KOPT-K1 (cell line): ENCODE data around the gene ANKFY1.
"Not testable (repeated sequence)": the region's sequence is repeated elsewhere in the genome, so short reads cannot be mapped to it uniquely, and the experiment has no call there.

ENCODE experiments used
- H3K27ac ChIP-seq: fragments of 200-600 bp; sonication (generic); 2 replicates; pipeline ENCODE4 v1.5.1; 2016; ENCODE audit warnings: antibody characterized with exemption, mild to moderate bottlenecking, low read depth, low read length; ENCODE audit not compliant: poor library complexity, severe bottlenecking
- H3K36me3 ChIP-seq: fragments of 200-600 bp; sonication (generic); 2 replicates; pipeline ENCODE4 v1.5.1; 2017; ENCODE audit warnings: antibody characterized with exemption, mild to moderate bottlenecking, low read length, moderate library complexity; ENCODE audit not compliant: insufficient read depth
- H3K9me3 ChIP-seq: fragments of 200-600 bp; sonication (generic); 2 replicates; pipeline ENCODE4 v1.5.1; 2017; ENCODE audit warnings: antibody characterized with exemption, low read length, mild to moderate bottlenecking; ENCODE audit not compliant: insufficient read depth, poor library complexity, severe bottlenecking

Gene ANKFY1

GRCh38 chr17:4272213-4272971 lies 8.6 kb upstream of the ANKFY1 start:
- Histone ChIP-seq H3K27ac (no peak overlapping the region), H3K9me3 (no peaks in the 10 kb centered on the region), H3K36me3 (peaks cover 91% of the 10 kb centered on the region)

GRCh38 chr17:4270736-4271135 lies 7.0 kb upstream of the ANKFY1 start:
- H3K27ac ChIP-seq: no peak overlapping the region
- no peaks in the 10 kb centered on the region for H3K9me3 ChIP-seq
- peaks cover 80% of the 10 kb centered on the region for H3K36me3 ChIP-seq

- Histone ChIP-seq H3K9me3 (no peaks in the 10 kb centered on the region), H3K27ac (no peak overlapping the region), H3K36me3 (peaks cover 72% of the 10 kb centered on the region)
Observed at GRCh38 chr17:4269915-4270314, 6.1 kb upstream of the ANKFY1 start.

GRCh38 chr17:4267402-4267801 lies 3.6 kb upstream of the ANKFY1 start:
- H3K27ac ChIP-seq: no peak overlapping the region
- no peaks in the 10 kb centered on the region for H3K9me3 ChIP-seq
- peaks cover 50% of the 10 kb centered on the region for H3K36me3 ChIP-seq

GRCh38 chr17:4266550-4266949 lies 2.8 kb upstream of the ANKFY1 start:
- H3K27ac ChIP-seq: no peak overlapping the region
- peaks cover 50% of the 10 kb centered on the region for H3K36me3 ChIP-seq

DNA sequence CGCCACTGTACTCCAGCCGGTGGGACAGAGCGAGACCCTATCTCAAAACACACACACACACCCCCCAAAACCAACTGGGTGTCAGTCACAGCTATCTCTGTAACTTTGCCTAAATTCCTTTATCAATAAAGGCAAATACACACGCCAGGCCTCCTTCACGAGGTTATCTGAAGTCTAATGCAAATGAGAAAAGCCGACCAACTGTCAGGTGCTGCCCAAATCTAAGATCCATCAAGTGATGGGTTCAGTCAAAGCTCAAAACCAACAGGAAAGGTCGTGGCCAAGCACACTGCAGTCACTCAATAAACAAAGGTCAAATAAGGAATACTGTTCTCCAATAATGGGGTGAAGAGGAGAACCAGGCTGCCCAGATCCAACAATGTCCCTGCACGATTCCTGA lies 1.1 kb downstream of the ANKFY1 start:
- H3K27ac ChIP-seq: peak overlapping the region; percentile 79
- H3K9me3 ChIP-seq: peaks cover 21% of the 10 kb centered on the region
- peaks cover 47% of the 10 kb centered on the region for H3K36me3 ChIP-seq

More at GRCh38 chr17:4266550-4266949, 2.8 kb upstream of the ANKFY1 start:
- no peaks in the 10 kb centered on the region for H3K9me3 ChIP-seq

GRCh38 chr17:4261452-4261851 lies 2.3 kb downstream of the ANKFY1 start:
- H3K36me3 ChIP-seq: peaks cover 44% of the 10 kb centered on the region
- H3K9me3 ChIP-seq: peaks cover 21% of the 10 kb centered on the region
- H3K27ac ChIP-seq: no peak overlapping the region

- Histone ChIP-seq H3K27ac (no peak overlapping the region), H3K36me3 (peaks cover 48% of the 10 kb centered on the region), H3K9me3 (peaks cover 21% of the 10 kb centered on the region)
Observed at GRCh38 chr17:4258867-4259266, 4.9 kb downstream of the ANKFY1 start.

DNA sequence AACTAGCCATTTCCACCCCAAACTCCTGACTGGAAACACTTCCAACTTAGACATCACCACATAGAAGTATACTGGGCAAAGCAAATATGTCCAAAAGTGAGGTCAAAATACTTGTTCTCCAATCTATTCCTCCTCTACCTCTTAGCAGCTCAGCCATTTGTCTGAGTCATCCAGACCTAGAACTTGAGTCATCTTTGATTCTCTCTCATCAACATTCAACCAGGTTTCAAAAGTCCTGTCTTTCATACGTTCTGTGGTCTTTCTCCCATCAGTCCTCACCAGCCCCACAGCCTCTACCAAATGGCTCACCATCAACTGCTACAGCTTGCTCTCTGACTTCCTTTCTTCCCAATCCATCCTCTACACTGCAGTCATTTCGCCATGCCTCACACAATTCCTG lies 6.8 kb downstream of the ANKFY1 start:
- no peak overlapping the region for H3K27ac ChIP-seq
- H3K36me3 ChIP-seq: peaks cover 49% of the 10 kb centered on the region
- H3K9me3 ChIP-seq: peaks cover 21% of the 10 kb centered on the region

DNA sequence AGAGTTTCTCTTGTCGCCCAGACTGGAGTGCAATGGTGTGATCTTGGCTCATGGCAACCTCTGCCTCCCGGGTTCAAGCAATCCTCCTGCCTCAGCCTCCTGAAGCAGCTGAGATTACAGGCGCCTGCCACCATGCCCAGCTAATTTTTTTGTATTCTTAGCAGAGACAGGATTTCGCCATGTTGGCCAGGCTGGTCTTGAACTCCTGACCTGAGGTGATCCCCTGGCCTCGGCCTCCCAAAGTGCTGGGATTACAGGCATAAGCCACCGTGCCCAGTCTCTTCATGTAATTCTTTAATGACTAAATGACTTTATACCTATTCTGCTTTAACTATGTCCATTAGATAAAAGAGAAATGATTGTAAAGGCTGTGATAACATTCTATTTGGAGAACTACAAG lies 8.5 kb downstream of the ANKFY1 start:
- H3K27ac ChIP-seq: not testable (repeated sequence)
- Histone ChIP-seq H3K9me3 (peaks cover 17% of the 10 kb centered on the region), H3K36me3 (peaks cover 36% of the 10 kb centered on the region)

DNA sequence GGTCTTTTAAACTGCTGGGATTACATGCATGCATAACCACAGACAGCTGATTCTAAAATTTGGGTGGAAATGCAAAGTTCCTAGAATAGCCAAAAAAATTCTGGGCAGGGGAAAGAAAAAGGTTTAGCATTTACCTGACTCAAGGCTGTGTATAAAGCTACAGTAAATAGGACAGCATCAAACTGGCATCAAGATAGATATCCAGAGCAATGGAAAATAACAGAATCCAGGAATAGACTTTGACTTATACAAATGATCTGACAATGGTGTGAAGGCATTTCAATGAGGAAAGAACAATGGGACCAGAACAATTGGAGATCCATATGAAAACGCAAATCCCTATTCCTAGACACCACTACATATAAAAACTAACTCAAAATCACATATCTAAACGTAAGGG lies 12.9 kb downstream of the ANKFY1 start:
- Histone ChIP-seq H3K27ac (no peak overlapping the region), H3K9me3 (no peaks in the 10 kb centered on the region), H3K36me3 (peaks cover 36% of the 10 kb centered on the region)

DNA sequence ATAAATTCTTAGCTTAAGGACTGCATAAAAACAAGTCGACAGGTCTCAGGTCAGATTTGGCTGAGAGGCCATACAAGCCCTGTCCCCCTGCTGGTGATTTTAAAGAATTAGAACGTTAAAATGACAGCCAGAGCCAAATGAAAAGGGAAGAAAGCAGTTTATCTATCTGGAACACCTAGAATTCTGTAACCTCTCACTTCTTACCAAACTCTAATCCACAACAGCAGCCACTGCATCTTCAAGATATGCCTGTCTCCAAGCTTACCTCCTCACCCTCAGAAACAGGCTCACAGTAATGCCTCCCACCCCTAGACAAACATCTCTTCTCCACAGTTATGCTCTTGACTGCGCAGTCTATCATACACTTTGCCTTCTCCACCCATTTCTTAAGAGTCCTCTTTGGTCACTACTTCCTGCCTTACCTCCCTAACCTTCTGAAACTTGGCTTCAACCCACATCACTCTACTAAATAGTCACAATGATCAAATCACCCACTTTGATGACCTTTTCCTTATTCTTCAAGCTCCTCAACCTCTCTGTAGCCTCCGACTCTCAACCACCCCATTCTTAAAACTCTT lies 14.2 kb downstream of the ANKFY1 start:
- Histone ChIP-seq H3K9me3 (no peaks in the 10 kb centered on the region), H3K27ac (no peak overlapping the region), H3K36me3 (peaks cover 37% of the 10 kb centered on the region)

DNA sequence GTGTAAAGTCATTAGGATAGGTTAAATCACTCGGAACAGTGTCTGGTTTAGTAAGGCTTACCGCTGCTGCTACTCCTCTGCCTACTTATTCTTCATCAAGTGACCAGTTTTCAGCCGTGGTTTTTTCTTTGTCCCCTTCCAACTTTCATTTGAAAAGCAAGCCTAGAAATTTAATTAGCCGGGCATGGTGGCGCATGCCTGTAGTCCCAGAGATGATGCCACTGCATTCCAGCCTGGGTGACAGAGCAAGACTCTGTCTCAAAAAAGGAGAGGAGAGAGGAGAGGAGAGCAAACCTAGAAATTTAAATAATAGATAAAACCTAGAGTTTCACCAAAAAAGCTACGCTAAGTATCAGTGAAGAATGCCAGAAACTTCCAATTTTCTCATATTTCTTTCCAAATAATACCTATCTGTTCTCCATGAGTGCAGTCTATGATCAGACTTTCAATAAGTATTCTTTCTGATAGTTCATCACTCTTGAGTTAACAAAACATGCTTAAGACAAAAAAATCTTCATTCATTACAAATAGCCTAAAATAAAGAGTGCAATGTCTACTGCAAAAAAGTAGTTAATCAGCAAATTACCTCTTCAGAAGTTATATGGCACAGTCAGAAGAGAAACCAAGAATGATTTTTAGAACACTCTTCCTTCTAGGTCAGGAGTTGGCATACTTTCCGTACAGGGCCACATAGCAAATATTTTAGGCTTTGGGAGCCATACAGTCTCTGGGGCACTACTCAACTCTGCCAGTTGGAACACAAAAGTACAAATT lies 15.1 kb downstream of the ANKFY1 start:
- Histone ChIP-seq H3K36me3 (peaks cover 40% of the 10 kb centered on the region), H3K9me3 (no peaks in the 10 kb centered on the region), H3K27ac (no peak overlapping the region)

- Histone ChIP-seq H3K36me3 (peaks cover 37% of the 10 kb centered on the region), H3K27ac (no peak overlapping the region)
Observed at GRCh38 chr17:4247971-4248388, 15.8 kb downstream of the ANKFY1 start.

DNA sequence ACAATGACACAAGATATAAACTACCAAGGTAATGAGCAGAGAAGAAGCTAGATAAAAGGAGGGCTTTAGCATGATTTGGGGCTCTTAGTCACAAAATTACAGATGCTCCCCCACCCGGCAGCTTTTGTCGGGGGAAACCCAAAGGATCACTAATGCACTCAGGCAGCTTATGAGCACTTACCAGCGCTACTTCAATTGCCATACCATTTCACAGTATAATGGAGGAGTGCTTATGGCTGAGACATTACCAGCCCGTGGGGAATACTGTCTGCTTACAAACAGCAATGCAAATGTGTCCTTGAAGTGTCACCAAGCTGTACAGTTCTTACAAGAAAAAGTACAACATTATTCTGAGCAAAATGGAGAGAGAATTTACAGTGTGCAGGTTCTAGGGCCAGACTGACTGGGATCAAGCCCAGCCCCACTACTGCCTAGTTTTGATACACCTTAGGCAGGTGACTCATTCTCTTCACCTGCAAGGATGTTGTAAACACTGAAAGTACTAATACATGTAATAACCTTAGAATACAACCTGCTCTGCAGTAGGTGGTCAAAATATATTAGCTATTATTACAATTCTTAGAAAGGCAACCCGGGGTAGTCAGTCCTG lies 16.3 kb downstream of the ANKFY1 start:
- no peak overlapping the region for H3K27ac ChIP-seq
- H3K9me3 ChIP-seq: no peaks in the 10 kb centered on the region
- peaks cover 42% of the 10 kb centered on the region for H3K36me3 ChIP-seq

More at GRCh38 chr17:4247971-4248388, 15.8 kb downstream of the ANKFY1 start:
- H3K9me3 ChIP-seq: no peaks in the 10 kb centered on the region
